WTC11 (cell line): Measurements from ENCODE around the gene C1orf167. TPM values are rescaled to one million over a fixed set of nuclear protein-coding genes. Genes with fewer than 3 reads are reported as not detected.

ENCODE experiments used
- ATAC-seq: fragments of 200-7000 bp; cut with Tn5 transposase; 2 replicates; pipeline ENCODE4 v1.10.0; 2021; ENCODE audit warnings: mild to moderate bottlenecking, moderate library complexity
- CTCF ChIA-PET: fragments of 300-600 bp; sonication (Branson Sonifier 250); formaldehyde crosslinking; loops from one replicate; lab custom pipeline; 2021; ENCODE audit warnings: antibody characterized with exemption; lab: Charles Lee
- POLR2A ChIA-PET: fragments of 350-600 bp; sonication (Branson Sonifier 250); formaldehyde crosslinking; loops from one replicate; lab custom pipeline; 2021; ENCODE audit warnings: antibody characterized with exemption; lab: Charles Lee
- DNase-seq: peaks from one replicate; pipeline ENCODE4 v3.0.0; 2021; ENCODE audit warnings: low spot score
- H3K27ac Mint-ChIP-seq: 2 replicates; pipeline ENCODE4 v1.8.0; 2021; ENCODE audit warnings: mixed read lengths
- H3K27me3 Mint-ChIP-seq: 2 replicates; pipeline ENCODE4 v1.8.0; 2021; ENCODE audit warnings: low read depth, mild to moderate bottlenecking, moderate library complexity, mixed read lengths
- H3K36me3 Mint-ChIP-seq: 2 replicates; pipeline ENCODE4 v1.8.0; 2021; ENCODE audit warnings: mixed read lengths
- H3K4me1 Mint-ChIP-seq: 2 replicates; pipeline ENCODE4 v1.8.0; 2022; ENCODE audit warnings: mixed read lengths
- H3K4me3 Mint-ChIP-seq: 2 replicates; pipeline ENCODE4 v1.8.0; 2021; ENCODE audit warnings: mild to moderate bottlenecking, moderate library complexity, mixed read lengths
- H3K9me3 Mint-ChIP-seq: 2 replicates; pipeline ENCODE4 v1.8.0; 2021; ENCODE audit warnings: mixed read lengths
- CREM ChIP-seq: sonication (generic); formaldehyde crosslinking; IDR thresholded peaks from 2 replicates; pipeline ENCODE4 v1.8.1; 2022; ENCODE audit warnings: mild to moderate bottlenecking, missing genetic modification reagents, moderate library complexity
- ETV6 ChIP-seq: sonication (generic); formaldehyde crosslinking; IDR thresholded peaks from 2 replicates; pipeline ENCODE4 v1.8.1; 2022; ENCODE audit warnings: mild to moderate bottlenecking, missing genetic modification reagents
- FOXP1 ChIP-seq: sonication (generic); formaldehyde crosslinking; IDR thresholded peaks from 2 replicates; pipeline ENCODE4 v1.8.0; 2022; ENCODE audit warnings: missing genetic modification reagents, mild to moderate bottlenecking, moderate library complexity, borderline replicate concordance
- GABPB1 ChIP-seq: sonication (generic); formaldehyde crosslinking; IDR thresholded peaks from 2 replicates; pipeline ENCODE4 v1.8.1; 2023; ENCODE audit warnings: mild to moderate bottlenecking, missing genetic modification reagents
- GTF2I ChIP-seq: fragments of 250-450 bp; sonication (Bioruptor Pico); conservative IDR thresholded peaks from 2 replicates; pipeline ENCODE4 v1.4.0; 2021; ENCODE audit warnings: mild to moderate bottlenecking
- HMGA2 ChIP-seq: fragments of 250-450 bp; sonication (Bioruptor Pico); IDR thresholded peaks from 2 replicates; pipeline ENCODE4 v1.4.0; 2021; ENCODE audit warnings: mild to moderate bottlenecking, moderate library complexity
- IRF2 ChIP-seq: sonication (generic); formaldehyde crosslinking; IDR thresholded peaks from 2 replicates; pipeline ENCODE4 v1.8.0; 2022; ENCODE audit warnings: low read depth, missing genetic modification reagents, borderline replicate concordance
- MAX ChIP-seq: sonication (generic); formaldehyde crosslinking; IDR thresholded peaks from 2 replicates; pipeline ENCODE4 v1.8.0; 2022; ENCODE audit warnings: mild to moderate bottlenecking, missing genetic modification reagents
- MYBL2 ChIP-seq: sonication (generic); formaldehyde crosslinking; IDR thresholded peaks from 2 replicates; pipeline ENCODE4 v1.8.1; 2023; ENCODE audit warnings: mild to moderate bottlenecking, moderate library complexity, missing genetic modification reagents
- NFATC4 ChIP-seq: fragments of 250-450 bp; sonication (Bioruptor Pico); IDR thresholded peaks from 2 replicates; pipeline ENCODE4 v1.9.0; 2021; ENCODE audit warnings: mild to moderate bottlenecking
- NFE2L1 ChIP-seq: sonication (generic); formaldehyde crosslinking; IDR thresholded peaks from 2 replicates; pipeline ENCODE4 v1.8.1; 2023; ENCODE audit warnings: missing genetic modification reagents
- NFYB ChIP-seq: sonication (generic); formaldehyde crosslinking; conservative IDR thresholded peaks from 2 replicates; pipeline ENCODE4 v1.8.0; 2022; ENCODE audit warnings: low read depth, missing genetic modification reagents
- OVOL2 ChIP-seq: fragments of 250-450 bp; sonication (Bioruptor Pico); IDR thresholded peaks from 2 replicates; pipeline ENCODE4 v1.9.0; 2021; ENCODE audit warnings: mild to moderate bottlenecking, borderline replicate concordance
- RORB ChIP-seq: fragments of 250-450 bp; sonication (Bioruptor Pico); IDR thresholded peaks from 2 replicates; pipeline ENCODE4 v1.9.0; 2021; ENCODE audit warnings: mild to moderate bottlenecking
- SMAD4 ChIP-seq: sonication (generic); formaldehyde crosslinking; IDR thresholded peaks from 2 replicates; pipeline ENCODE4 v1.8.0; 2022; ENCODE audit warnings: mild to moderate bottlenecking, missing genetic modification reagents
- TCF7 ChIP-seq: sonication (generic); formaldehyde crosslinking; IDR thresholded peaks from 2 replicates; pipeline ENCODE4 v1.8.0; 2022; ENCODE audit warnings: mild to moderate bottlenecking, low read depth, missing genetic modification reagents, moderate library complexity
- TEAD1 ChIP-seq: sonication (generic); formaldehyde crosslinking; IDR thresholded peaks from 2 replicates; pipeline ENCODE4 v1.8.0; 2022; ENCODE audit warnings: mild to moderate bottlenecking, missing genetic modification reagents
- TEAD4 ChIP-seq: sonication (generic); formaldehyde crosslinking; IDR thresholded peaks from 2 replicates; pipeline ENCODE4 v1.8.0; 2022; ENCODE audit warnings: mild to moderate bottlenecking, missing genetic modification reagents
- TP53 ChIP-seq: sonication (generic); formaldehyde crosslinking; IDR thresholded peaks from 2 replicates; pipeline ENCODE4 v1.8.1; 2023; ENCODE audit warnings: mild to moderate bottlenecking, missing genetic modification reagents
- ZNF232 ChIP-seq: sonication (generic); formaldehyde crosslinking; IDR thresholded peaks from 2 replicates; pipeline ENCODE4 v1.8.0; 2022; ENCODE audit warnings: mild to moderate bottlenecking, missing genetic modification reagents
- ZNF396 ChIP-seq: fragments of 250-450 bp; sonication (Bioruptor Pico); IDR thresholded peaks from 2 replicates; pipeline ENCODE4 v1.8.0; 2021; ENCODE audit warnings: mild to moderate bottlenecking, moderate library complexity, borderline replicate concordance
- ZNF423 ChIP-seq: fragments of 250-450 bp; sonication (Bioruptor Pico); IDR thresholded peaks from 2 replicates; pipeline ENCODE4 v2.1.2; 2022; ENCODE audit warnings: mild to moderate bottlenecking, moderate library complexity
- ZNF532 ChIP-seq: fragments of 250-450 bp; sonication (Bioruptor Pico); IDR thresholded peaks from 2 replicates; pipeline ENCODE4 v1.9.0; 2021; ENCODE audit warnings: mild to moderate bottlenecking, borderline replicate concordance
- total RNA-seq: library from RNA; stranded (reverse); gene quantifications from 3 replicates; pipeline ENCODE4 v1.2.3, GENCODE V29; 2021
- TF ChIP-seq, protein P1 (sequence below): sonication (generic); formaldehyde crosslinking; IDR thresholded peaks from 2 replicates; pipeline ENCODE4 v1.8.1; 2022; ENCODE audit warnings: low read depth, missing genetic modification reagents, borderline replicate concordance
- TF ChIP-seq, protein P2 (sequence below): sonication (generic); formaldehyde crosslinking; IDR thresholded peaks from 2 replicates; pipeline ENCODE4 v1.8.1; 2022; ENCODE audit warnings: mild to moderate bottlenecking, missing genetic modification reagents, moderate library complexity, borderline replicate concordance

C1orf167 gene
- total RNA-seq, 1 experiment from 2014 or later: 1.2 TPM

GRCh38 chr1:11807133-11807532 is 45.1 kb downstream of the C1orf167 start (continued):
- no peak for TF ChIP-seq MYBL2 (CRISPR knock-in tag)

DNA sequence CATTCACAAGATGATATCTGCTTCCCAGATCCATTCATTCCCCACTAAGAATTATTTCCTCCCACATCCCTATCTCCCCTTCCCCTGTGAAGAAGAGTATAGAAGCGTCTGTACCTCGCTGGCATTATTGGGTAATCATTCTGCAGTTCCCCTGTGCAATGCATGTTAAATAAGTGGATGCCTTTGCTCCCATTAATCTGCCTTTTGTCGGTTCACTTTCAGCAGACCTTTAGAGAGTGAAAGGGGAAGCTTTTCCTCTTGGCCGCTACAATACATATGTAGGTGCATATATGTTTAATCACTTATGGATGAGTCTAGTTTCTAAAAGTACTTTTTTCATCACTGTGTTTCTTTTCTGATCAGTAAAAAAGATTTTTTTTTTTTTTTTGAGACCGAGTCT is 51.0 kb downstream of the C1orf167 start:
- CTCF ChIA-PET: interaction anchor here (1.4 kb wide), 1 partner anchor 28 kb away, joined by 4 read pairs; no protein-coding TSS in a partner anchor
- DNase-seq: no peak
- no peak for TF ChIP-seq NFE2L1 (CRISPR knock-in tag)
- TF ChIP-seq GTF2I (CRISPR knock-in tag): no peak
- no peak for TF ChIP-seq TCF7
- no peak for TF ChIP-seq TP53
- no peak for TF ChIP-seq GABPB1 (CRISPR knock-in tag)
- TF ChIP-seq, protein P1, sequence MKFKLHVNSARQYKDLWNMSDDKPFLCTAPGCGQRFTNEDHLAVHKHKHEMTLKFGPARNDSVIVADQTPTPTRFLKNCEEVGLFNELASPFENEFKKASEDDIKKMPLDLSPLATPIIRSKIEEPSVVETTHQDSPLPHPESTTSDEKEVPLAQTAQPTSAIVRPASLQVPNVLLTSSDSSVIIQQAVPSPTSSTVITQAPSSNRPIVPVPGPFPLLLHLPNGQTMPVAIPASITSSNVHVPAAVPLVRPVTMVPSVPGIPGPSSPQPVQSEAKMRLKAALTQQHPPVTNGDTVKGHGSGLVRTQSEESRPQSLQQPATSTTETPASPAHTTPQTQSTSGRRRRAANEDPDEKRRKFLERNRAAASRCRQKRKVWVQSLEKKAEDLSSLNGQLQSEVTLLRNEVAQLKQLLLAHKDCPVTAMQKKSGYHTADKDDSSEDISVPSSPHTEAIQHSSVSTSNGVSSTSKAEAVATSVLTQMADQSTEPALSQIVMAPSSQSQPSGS (CRISPR knock-in tag): no peak
- TF ChIP-seq NFYB (CRISPR knock-in tag): no peak
- no peak for TF ChIP-seq CREM
- TF ChIP-seq ETV6 (CRISPR knock-in tag): no peak
- TF ChIP-seq ZNF396: no peak
- TF ChIP-seq HMGA2 (CRISPR knock-in tag): no peak
- TF ChIP-seq IRF2 (CRISPR knock-in tag): no peak
- no peak for TF ChIP-seq TEAD4 (CRISPR knock-in tag)
- no peak for TF ChIP-seq OVOL2
- no peak for TF ChIP-seq RORB (CRISPR knock-in tag)
- no peak for TF ChIP-seq ZNF232 (CRISPR knock-in tag)
- no peak for TF ChIP-seq MAX
- no peak for TF ChIP-seq ZNF532 (CRISPR knock-in tag)
- no peak for TF ChIP-seq TEAD1 (CRISPR knock-in tag)
- TF ChIP-seq, all 79 proteins: peak for 0
- Mint-ChIP-seq H3K4me3 (no peak overlapping the region), H3K36me3 (peaks cover 48% of the 10 kb centered on the region), H3K27me3 (no peaks in the 10 kb centered on the region), H3K27ac (no peak overlapping the region), H3K4me1 (peaks cover 8% of the 10 kb centered on the region), H3K9me3 (no peaks in the 10 kb centered on the region)
- ATAC-seq: no peak
- POLR2A ChIA-PET: no interaction called here

DNA sequence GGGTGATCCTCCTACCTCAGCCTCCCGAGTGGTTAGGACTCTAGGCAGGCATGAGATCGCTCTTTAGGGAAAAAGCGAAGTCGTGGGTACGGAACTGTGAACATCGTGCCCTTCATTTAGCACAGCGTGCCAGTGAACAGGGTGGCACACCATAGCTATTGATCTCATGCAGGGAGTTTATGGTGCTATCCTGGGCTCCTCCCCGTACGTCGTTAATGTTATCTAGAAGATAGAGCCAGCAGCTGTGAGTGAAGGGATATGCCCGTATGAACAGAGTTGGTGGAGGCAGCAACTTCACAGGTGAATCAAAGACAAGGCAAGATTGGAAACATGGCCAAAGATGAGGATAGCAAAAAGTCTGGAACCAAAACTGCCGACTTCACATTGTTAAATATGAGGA is 55.2 kb downstream of the C1orf167 start:
- Mint-ChIP-seq H3K27ac (no peak overlapping the region), H3K4me1 (no peaks in the 10 kb centered on the region), H3K4me3 (no peak overlapping the region)
- ATAC-seq (no peak), DNase-seq (no peak)
- CTCF ChIA-PET: no interaction called here
- TF ChIP-seq IRF2 (CRISPR knock-in tag) (no peak), ZNF423 (CRISPR knock-in tag) (no peak), FOXP1 (no peak), NFATC4 (CRISPR knock-in tag) (no peak), SMAD4 (no peak)
- TF ChIP-seq, protein P2, sequence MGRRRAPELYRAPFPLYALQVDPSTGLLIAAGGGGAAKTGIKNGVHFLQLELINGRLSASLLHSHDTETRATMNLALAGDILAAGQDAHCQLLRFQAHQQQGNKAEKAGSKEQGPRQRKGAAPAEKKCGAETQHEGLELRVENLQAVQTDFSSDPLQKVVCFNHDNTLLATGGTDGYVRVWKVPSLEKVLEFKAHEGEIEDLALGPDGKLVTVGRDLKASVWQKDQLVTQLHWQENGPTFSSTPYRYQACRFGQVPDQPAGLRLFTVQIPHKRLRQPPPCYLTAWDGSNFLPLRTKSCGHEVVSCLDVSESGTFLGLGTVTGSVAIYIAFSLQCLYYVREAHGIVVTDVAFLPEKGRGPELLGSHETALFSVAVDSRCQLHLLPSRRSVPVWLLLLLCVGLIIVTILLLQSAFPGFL: no peak
- TF ChIP-seq, all 79 proteins: peak for 0
- H3K36me3 Mint-ChIP-seq: peaks cover 52% of the 10 kb centered on the region
- no peaks in the 10 kb centered on the region for H3K9me3 Mint-ChIP-seq
- POLR2A ChIA-PET: no interaction called here
- H3K27me3 Mint-ChIP-seq: no peaks in the 10 kb centered on the region
